Astrocyte (in vitro differentiated cells and primary cell): ENCODE results near the gene LY86.

ENCODE experiments used
- EZH2 ChIP-seq: IDR thresholded peaks from 2 replicates; pipeline ENCODE4 v1.6.1; 2012; ENCODE audit warnings: mild to moderate bottlenecking, low read length, inconsistent platforms; ENCODE audit not compliant: insufficient read depth
- TF ChIP-seq, protein P1 (sequence below): IDR thresholded peaks from 2 replicates; pipeline ENCODE4 v1.5.1; 2011; ENCODE audit warnings: low read depth, mild to moderate bottlenecking, inconsistent platforms, low read length, moderate library complexity; ENCODE audit not compliant: insufficient read depth

DNA sequence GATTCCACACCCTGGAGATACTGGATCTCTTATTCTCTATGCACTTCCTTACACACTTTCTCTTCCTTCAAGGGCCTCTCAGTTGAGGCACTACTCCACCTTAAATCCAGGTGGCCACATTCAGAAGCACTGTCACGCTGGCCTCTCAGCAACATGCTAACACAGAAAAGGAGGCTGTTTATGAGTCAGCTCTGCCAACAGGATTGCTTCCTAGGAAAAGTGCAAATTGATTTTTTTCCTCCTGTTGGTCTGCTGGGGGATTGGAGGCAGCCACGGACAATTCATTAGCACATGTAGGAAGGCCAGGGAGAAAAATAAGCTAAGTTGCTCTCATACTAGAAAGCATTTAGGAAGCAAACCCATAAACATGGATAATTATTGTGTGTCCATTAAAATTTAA lies 20.9 kb downstream of the LY86 start:
- TF ChIP-seq, protein P1, sequence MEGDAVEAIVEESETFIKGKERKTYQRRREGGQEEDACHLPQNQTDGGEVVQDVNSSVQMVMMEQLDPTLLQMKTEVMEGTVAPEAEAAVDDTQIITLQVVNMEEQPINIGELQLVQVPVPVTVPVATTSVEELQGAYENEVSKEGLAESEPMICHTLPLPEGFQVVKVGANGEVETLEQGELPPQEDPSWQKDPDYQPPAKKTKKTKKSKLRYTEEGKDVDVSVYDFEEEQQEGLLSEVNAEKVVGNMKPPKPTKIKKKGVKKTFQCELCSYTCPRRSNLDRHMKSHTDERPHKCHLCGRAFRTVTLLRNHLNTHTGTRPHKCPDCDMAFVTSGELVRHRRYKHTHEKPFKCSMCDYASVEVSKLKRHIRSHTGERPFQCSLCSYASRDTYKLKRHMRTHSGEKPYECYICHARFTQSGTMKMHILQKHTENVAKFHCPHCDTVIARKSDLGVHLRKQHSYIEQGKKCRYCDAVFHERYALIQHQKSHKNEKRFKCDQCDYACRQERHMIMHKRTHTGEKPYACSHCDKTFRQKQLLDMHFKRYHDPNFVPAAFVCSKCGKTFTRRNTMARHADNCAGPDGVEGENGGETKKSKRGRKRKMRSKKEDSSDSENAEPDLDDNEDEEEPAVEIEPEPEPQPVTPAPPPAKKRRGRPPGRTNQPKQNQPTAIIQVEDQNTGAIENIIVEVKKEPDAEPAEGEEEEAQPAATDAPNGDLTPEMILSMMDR = no peak
- no peak for TF ChIP-seq EZH2
